NCI-H2196 treated with DMSO at 0.1 percent for 48 hours (cell line): Measurements from ENCODE around the gene PAIP2.
"Not testable (repeated sequence)": the region's sequence is repeated elsewhere in the genome, so short reads cannot be mapped to it uniquely, and the experiment has no call there.

Experiments
- DNase-seq: peaks from one replicate; lab custom pipeline; 2025; ENCODE audit not compliant: unreplicated experiment; lab: John Stamatoyannopoulos, UW

Gene PAIP2, protein sequence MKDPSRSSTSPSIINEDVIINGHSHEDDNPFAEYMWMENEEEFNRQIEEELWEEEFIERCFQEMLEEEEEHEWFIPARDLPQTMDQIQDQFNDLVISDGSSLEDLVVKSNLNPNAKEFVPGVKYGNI

DNA sequence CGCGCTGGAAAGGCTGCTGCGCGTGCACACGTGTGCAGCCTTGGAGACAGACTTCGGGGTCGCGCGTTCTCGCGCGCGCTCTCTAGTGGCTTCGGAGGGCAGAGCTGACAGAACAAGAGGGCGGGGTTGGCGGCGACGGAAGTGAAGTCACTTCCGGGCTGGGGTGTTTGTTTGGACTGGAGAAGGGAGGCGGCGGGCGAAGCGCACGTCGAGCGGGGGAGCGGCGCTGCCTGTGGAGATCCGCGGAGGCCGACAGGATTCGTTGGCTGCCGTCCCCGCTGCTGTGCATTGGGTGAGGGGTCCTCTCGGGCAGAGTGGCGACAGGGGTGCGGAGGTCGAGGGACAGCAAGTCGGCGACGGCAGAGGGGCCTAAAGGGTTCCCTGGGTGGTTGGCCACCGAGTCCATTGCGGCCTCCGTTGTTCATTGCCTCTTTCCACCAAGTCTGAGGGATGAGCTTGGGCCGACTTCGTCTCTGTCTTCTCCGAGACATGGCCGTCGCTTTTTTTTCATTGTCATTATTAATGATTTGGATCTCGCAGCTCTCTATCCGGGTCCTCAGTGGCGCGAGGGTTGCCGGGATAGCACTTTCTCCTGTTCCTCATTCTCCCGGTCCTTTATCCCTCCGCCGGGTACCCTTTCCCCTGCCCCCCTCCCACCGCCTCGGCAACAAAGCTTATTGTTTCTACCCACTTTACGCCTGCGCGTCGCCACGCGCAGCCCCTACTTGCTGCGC is at the start of gene PAIP2:
Gene PAIP2, plus strand, starts transcription at position 166 of the 734 bp plus-strand sequence. CDS start 21,931 bp downstream, outside the sequence.
- peak; percentile 95 for DNase-seq

DNA sequence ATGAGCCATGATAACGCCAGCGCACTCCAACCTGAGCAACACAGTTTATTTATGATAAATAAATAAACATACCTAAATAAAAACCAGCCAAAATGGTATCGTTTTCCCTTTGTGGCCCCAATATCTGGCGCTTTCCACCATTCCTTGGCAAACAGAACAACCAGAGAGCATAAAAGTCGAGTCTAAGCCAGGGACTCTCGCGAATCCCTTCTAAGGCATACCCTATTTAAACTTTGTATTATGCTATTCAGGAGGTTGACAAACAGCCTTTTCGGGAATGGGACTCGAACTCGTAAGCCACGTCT is 48.5 kb upstream of the PAIP2 start:
- DNase-seq: no peak

DNA sequence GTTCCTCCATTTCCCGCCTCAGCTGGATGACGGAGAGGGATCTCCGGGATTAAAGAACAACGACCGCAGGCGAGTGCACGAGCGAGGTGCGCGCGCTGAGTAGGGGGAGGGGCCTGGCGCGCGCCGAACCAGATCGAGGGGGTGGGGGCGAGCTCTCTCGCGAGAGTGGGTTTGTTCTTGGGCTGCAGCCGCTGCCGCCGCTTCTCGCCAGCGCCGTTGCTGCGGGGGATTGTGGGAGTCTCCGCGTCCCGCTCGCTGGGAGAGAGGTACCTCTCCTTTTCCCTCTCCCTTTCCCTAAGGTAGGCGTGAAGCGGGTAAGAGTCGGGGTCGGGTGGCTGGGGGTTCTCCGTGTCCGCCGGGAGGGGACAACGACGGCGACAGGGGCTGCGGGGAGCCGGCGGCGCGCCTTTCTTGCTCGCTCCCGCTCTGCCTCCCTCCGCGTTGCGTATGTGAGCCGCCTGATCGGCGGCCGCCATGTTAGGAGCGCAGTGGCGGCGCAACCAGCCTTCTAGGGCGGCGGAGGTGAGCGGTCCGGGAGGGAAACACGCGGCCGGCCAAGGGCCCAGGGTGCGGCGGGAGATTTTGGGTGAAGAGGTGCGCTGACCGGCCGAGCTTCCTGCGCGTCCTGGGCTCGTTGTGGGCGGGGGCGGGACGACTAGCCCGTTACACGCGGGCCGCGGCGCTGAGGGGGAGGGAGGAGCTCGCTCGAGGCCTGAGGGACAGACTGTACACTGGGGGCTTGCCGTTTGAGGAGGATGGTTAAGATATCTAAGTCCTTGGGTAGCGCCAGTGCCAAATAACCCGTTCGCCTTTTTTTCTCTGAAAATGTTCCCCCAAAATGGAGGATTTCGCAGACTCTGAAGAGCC is 47.9 kb upstream of the PAIP2 start, which contains the start of gene MATR3:
Gene MATR3, plus strand, starts transcription at position 234 of the 867 bp plus-strand sequence. CDS start 13,676 bp downstream, outside the sequence.
- DNase-seq: peak; percentile 92

DNA sequence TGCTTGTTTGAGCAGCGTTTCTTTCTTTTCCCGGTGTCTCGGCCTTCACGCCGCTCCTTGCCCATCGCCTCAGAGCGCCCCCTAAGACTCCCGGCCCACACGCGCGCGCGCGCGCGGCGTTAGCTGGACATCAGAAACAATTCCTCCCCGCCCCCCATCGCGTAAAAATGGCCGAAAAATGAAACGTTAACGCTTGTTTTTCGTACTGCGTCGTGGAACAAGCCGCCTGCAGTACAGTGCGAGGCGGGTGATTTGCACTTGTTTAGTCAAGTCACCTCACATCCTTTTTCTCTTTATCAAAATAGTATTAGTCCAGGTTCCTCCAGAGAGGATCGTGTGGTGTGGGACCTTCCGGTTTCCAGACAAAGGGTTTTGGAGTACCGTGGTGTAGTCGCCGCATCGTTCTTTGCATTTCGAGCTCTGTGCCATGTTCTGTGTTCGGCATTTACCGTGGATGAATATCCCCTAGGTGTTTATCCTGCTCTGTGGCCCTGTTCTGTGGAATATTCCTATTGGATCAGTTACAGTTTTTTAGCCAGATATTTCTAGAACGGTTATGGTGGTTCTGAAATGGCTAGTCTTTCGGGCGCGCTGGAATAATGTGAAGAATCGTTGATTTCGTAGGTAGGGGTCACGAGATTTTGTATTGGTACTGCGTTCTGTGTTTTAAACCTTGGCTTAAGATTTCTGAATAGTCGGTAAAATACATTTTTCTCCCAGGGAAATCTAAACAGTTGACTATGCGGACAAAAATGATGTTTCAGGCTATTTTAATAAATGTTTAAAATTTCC is 47.1 kb upstream of the PAIP2 start:
- DNase-seq: peak; percentile 32

DNA sequence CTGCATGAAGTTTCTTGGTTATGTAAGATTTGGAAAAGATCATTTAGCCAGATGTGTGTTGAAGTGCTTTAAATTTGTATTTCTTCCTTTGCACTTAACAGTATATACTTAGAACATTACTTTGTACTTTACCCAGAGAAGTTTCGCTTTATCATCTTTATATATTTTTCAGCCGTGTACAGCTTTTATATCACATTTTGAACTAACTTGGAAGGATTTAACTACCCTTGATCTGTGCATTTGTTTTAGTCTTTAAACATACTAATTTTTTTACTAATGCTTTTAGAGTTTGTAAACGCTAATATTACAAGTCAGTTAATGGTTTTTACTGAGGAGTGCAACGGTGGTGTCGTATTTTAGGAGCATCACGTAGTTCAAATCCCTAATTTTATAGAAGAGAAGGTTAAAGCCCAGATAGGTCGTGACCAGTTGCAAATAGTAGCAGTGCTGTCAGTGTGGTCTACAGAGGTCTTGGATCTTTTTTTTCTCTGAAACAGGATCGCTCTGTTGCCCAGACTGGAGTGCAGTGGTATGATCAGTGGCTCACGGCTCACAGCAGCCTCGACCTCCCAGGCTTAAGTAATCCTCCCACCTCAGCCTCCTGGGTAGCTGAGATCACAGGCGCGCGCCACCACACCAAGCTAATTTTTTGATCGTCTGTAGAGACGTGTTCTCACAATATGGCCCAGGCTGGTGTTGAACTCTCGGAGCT is 46.2 kb upstream of the PAIP2 start:
- DNase-seq: no peak

DNA sequence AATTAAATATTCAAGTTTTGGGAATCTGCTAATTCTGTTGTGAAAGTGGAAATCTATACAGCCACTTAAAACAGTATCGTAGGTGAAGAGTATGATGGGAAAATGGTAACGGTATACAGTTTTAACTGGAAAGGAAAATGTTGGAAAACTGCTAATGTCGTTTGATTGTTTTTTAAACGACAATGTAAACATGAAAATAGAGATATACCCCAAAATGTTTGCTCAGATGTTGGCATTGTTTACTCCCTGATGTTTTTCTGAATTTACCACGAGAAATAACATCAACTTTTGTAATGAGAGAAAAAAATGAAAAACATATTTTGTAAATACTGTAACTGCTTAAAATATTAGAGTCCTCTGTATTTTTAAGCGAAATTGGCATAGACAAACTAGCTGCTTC is 45.5 kb upstream of the PAIP2 start:
- no peak for DNase-seq

DNA sequence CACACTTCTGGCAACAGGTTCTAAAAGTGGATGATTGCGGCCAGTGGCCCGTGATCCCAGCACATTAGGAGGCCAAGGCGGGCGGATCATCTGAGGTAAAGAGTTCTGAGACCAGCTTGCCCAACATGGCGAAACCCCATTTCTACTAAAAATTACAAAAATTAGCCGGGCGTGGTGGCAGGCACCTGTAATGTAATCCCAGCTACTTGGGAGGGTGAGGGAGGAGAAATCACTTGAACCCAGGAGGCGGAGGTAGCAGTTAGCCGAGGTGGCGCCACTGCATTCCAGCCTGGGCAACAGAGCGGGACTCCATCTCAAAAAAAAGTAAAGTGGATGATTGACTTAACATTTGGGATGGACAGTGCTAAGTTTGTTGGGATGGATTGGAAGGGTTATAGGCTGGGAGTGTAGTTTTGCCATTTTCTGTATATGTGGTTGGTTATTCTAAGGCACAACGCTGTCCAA is 44.8 kb upstream of the PAIP2 start:
- no peak for DNase-seq

DNA sequence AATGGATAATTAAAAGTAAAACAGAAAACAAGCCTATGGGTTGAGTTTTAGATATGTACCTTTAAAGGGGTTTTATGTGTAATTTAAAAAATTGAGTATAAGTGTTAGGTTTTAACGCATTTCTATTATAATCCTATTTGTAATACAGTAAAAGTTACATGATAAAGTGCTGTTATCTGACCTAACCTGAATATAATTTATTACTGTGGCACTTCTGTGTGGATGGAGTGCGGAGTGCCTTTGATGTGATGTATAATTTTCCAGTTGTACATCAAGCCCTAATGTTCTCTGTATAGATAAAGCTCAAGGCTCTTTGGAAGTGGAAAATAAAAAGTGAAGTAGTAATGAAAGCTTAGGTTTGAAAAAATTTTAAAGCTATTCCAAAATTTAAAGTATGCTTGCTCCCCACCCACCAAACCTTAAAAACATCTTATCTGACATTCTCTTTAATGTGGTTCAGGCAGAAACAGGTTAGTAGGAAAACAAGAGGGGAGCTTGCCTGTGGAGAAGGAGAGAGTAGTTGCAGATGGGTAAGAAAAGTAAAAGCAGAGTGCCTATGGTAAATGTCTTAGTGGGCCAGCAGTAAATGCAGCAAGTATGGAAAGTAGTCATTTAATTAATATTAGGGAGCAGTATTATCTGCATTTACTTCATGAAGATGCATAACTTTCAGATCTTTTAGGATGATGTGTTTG is 44.1 kb upstream of the PAIP2 start:
- DNase-seq: no peak

DNA sequence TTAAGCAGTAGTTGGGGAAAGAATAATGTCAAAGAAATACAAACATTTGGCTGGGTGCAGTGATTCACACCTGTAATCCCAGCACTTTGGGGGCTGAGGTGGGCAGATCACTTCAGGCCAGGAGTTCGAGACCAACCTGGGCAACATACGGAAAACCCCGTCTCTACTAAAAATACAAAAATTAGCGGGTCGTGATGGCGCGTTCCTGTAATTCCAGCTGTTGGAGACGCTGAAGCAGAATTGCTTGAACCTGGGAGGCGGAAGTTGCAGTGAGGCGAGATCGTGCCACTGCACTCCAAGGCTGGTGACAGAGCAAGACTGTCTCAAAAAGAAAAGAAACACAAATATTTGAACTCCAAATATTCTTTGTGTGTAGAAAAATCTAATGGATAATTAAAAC is 43.4 kb upstream of the PAIP2 start:
- DNase-seq: no peak

DNA sequence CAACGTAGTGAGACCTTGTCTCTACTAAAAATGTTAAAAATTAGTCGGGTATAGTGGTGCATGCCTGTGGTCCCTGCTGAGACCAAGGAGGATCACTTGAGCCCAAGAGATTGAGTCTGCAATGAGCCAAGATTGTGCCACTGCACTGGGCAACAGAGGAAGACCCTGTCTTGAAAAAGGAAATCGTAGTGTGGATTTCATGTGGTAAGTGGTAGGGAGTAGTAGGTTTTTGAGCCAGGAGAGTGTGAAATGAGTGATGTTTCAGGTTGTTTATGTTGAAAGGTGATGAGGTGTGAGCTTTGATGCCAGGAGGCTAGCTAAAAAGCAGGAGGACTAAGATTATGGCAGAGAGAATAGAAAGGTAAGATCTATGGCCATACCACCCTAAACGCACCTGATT is 42.2 kb upstream of the PAIP2 start:
- DNase-seq: no peak

DNA sequence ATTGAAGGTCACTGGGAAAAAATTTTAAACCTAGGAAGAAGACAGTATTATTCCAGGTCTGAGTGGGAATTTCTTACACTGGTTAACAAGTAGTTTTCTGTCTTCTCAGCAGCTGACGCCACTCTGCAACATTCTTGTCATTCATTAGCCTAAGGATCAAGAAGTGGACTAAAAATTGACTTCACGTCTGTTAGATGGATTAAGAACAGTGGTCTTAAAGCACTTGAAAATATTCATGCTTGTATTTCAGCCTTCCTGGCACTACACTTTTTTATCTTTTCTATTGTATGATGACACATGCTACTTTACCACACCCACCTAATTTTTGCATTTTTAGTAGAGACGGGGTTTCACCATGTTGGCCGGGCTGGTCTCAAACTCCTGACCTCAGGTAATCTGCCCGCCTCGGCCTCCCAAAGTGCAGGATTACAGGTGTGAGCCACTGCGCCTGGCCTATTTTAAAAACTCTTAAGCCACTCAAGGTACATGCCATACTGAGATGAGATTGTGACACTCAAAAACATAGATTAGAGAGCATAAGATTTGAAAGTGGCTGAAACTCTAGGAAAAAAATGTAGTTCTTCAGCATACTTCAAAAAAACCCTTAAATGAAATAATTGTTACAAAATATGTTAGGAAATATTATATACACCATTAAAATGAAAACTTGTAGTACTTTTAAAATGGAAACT is 39.7 kb upstream of the PAIP2 start:
- no peak for DNase-seq

DNA sequence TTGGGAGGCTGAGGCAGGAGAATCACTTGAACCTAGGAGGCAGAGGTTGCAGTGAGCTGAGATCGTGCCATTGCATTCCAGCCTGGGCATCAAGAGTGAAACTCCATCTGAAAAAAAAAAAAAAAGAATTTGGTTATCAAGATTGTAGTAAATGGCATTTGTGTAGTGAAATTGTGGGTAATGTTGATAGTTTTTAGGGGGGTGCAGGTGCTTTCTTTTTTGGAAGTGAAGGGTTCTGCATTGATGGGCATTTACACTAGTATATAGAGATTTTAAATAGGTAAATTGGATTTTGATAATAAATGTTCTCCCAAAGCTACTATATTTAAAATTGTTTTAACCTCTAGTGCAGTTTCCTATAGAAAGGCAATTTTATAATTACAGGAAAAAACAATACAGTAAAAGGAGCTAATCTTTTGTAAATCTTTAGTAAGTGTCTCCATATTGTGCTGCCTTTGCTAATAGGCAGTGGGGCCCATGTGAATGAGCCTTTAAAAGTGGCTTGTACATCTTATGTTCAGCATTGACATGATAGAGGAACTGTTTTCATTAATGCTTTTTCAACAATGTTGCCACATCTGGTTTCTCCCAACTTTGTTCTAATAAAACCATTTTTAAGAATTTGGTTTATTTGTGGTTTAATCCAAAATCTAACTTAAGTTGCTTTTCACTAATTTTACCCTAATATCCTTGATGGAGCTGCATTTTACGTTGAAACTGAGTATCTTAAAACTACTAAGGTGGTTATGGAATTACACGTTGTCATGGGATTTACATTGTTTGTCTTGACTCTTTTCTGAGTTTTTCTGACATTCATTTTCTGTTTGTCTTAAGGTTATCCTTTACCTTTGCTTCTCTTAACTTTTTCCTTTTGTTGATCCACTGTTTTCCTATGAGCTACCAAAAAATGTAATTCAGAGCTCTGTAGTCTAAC is 37.0 kb upstream of the PAIP2 start:
- no peak for DNase-seq

DNA sequence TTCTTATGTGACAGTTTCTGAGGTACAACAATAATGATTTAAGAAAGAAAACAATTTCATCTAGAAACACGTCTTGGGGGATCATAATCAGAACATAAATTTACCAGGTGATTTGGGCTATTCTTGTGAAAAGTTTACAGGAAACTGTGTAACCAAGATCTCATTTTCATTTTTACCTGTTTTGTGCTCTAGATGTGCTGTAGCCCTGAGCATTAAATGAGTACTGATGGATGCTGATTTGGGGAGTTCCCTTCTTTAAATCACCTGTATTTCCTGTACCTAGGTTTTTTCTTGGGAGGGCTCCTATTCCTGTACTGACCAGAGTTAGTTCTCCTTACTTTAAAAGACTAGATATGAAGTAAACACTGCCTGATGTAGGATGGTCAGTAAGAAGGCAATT is 35.5 kb upstream of the PAIP2 start:
- DNase-seq: no peak

DNA sequence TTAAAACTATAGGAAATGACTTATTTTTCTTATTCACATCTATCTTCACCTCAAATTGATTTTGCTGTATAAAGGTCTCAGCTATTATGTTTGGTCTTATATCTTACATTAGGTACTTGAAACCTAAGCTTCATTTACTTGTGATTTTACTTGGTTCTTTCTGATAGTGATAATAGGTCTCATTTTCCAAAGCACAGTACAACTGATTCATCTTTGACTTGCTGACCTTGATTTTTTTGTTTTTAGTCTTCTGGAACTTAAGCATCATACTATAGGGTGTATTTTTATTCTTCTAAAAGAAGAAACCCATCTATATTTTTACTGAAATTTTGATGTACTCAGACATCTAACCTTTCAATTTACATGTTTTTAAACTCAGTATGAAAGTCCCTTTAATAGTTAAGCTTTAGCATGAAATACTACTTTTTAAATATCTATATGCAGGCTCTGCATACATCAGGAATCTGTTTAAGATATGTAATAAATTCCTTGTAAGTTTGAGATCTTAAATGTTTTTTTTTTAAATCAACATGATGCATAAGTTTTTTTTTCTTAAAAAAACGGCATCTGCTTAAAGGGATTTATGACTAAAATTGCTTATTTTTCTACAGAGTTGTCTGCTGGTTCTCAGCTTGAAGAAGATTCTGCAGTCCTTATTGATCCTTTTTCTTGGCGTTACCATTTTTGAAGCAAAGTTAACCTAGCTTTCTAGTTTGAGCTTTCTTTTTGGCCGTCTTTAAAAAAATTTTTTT is 34.9 kb upstream of the PAIP2 start:
- no peak for DNase-seq

DNA sequence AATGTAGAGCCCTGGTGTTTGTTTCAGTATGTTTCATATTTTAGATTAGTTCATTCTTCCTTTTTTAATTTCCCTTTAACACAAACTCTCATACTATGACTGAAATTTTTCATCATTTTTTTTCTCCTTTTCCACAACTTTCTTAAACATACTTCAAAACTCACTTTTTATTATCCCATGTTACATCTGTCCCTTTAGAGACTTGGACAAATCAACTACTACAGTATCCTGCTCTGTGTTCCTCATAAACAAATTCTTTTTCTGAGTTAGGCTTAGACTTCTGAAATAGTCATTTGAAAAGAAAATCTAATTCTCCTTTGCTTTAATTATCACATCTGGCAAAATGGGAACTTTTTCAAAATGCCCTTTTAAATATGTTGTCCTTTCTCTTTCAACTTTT is 32.9 kb upstream of the PAIP2 start:
- DNase-seq: no peak

DNA sequence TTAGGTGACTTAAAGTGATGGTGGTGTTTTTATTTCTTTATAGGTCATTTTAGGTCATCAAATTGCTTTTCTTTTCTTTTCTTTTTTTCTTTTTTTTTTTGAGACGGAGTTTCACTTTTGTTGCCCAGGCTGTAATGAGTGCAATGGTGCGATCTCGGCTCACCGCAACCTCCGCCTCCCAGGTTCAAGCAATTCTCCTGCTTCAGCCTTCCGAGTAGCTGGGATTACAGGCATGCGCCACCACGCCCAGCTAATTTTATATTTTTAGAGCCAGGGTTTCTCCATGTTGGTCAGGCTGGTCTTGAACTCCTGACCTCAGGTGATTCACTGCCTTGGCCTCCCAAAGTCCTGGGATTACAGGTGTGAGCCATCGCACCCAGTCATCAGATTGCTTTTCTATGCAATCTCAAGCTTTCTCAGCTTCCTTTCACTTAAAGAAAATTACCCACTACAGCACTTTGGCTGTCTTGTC is 30.9 kb upstream of the PAIP2 start:
- DNase-seq: not testable (repeated sequence)

DNA sequence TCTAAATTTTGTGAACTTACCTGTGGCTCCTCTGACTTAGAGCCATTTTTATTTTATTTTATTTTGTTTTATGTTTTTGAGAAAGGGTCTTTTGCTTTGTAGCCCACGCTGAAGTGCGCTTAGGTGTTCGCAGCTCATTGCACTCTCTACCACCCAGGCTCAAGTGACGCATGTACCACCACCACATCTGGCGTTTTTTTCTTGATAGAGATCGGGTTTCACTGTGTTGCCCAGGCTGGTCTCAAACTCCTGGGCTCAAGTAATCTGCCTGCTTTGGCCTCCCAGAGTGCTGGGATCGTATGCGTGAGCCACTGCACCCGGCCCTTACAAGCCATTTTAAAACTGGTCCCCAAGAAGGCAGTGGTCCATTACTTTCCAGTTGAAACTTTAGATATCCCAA is 29.6 kb upstream of the PAIP2 start:
- no peak for DNase-seq
